Measurements from ENCODE around the gene PRR11. TPM values are rescaled to one million over a fixed set of nuclear protein-coding genes. Genes with fewer than 3 reads are reported as not detected.

The PRR11 gene
- total RNA-seq, 1 experiment from 2014 or later: 39.8 TPM

GRCh38 chr17:59108400-59109102, 47.0 kb upstream of the PRR11 start:
- ChIA-PET POLR2A (no interaction called here), CTCF (no interaction called here)
- no peaks in the 10 kb centered on the region; the same call in none of the 2 replicates for H3K36me3 ChIP-seq (ENCODE audit: control insufficient read depth, insufficient read depth, low read length)
- DNase-seq (ENCODE audit: low read depth, low spot score): no peak
- H3K9me3 ChIP-seq (ENCODE audit: control insufficient read depth, insufficient read depth, low read depth, low read length): no peaks in the 10 kb centered on the region
- TF ChIP-seq REST (IDR thresholded peaks at IDR 0.05; ENCODE audit: insufficient read depth in 1 of 2, low read depth in 2 of 2, low read length in 1 of 2): no peak
- TF ChIP-seq POLR2AphosphoS5 (IDR thresholded peaks at IDR 0.05; ENCODE audit: low read depth, low read length): no peak
- no peak for TF ChIP-seq CTCF (IDR thresholded peaks at IDR 0.05)
- TF ChIP-seq SIN3A (IDR thresholded peaks at IDR 0.05; ENCODE audit: borderline replicate concordance, insufficient read depth, low read depth, low read length): no peak
- TF ChIP-seq TCF7L2 (IDR thresholded peaks at IDR 0.05; ENCODE audit: low read depth, low read length): no peak
- no peak overlapping the region; a peak in 1 of 4 replicates for H3K4me3 ChIP-seq (ENCODE audit: low read depth in 2 of 2, low read length in 2 of 2)
- no peak for ATAC-seq
- no peaks in the 10 kb centered on the region for H3K27me3 ChIP-seq (ENCODE audit: control insufficient read depth, insufficient read depth, low read length)
- no TSS peak for BruUV-seq (replicated peaks)
- intact Hi-C loops (cut with micrococcal nuclease; ENCODE audit: unreplicated experiment) (no loop called here), in situ Hi-C loops (cut with HindIII; ENCODE audit: low pct_unique_long_range_greater_than_20kb, low sequenced_read_pairs) (no loop called here)
- H3K27ac ChIP-seq (ENCODE audit: low read length): 0 out of 2 replicates have a peak overlapping the region, but pooled peaks have one; percentile 34
- peaks cover 7% of the 10 kb centered on the region for H3K4me1 ChIP-seq (ENCODE audit: control insufficient read depth, insufficient read depth, low read length)

DNA sequence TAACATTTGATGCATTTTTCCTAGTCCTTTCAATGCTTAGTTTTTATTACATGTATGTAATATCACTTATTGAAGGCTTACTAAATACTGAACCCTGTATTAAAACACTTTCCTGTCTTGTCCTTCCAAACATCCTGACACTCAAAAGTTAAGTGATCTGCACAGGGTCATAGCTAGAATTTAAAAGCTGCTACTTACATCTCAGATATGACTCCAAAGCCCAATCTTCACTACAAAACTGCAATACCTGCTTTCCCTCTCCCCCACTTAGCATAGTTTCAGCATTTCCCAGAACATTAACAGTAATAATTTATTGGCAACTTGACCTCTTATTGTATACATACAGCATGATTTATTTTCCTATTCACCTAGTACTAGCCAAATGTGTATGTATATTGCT, 44.6 kb upstream of the PRR11 start:
- H3K9me3 ChIP-seq (ENCODE audit: control insufficient read depth, insufficient read depth, low read depth, low read length): no peaks in the 10 kb centered on the region
- BruUV-seq (replicated peaks): TSS peak; percentile 51
- ChIA-PET CTCF (no interaction called here), POLR2A (interaction anchor here (0.6 to 1.2 kb wide), 2 partner anchors 13 to 50 kb away, joined by 5 to 8 read pairs; no protein-coding TSS in a partner anchor)
- intact Hi-C loops (cut with micrococcal nuclease; ENCODE audit: unreplicated experiment): no loop called here
- TF ChIP-seq CTCF (IDR thresholded peaks at IDR 0.05): no peak
- H3K36me3 ChIP-seq (ENCODE audit: control insufficient read depth, insufficient read depth, low read length): no peaks in the 10 kb centered on the region; the same call in none of the 2 replicates
- H3K27me3 ChIP-seq (ENCODE audit: control insufficient read depth, insufficient read depth, low read length): no peaks in the 10 kb centered on the region
- in situ Hi-C loops (cut with HindIII; ENCODE audit: low pct_unique_long_range_greater_than_20kb, low sequenced_read_pairs): no loop called here
- DNase-seq (ENCODE audit: low read depth, low spot score) (no peak), ATAC-seq (no peak)
- H3K4me3 ChIP-seq (ENCODE audit: low read depth in 2 of 2, low read length in 2 of 2): no peak overlapping the region
- H3K27ac ChIP-seq (ENCODE audit: low read length): no peak overlapping the region
- H3K4me1 ChIP-seq (ENCODE audit: control insufficient read depth, insufficient read depth, low read length): no peaks in the 10 kb centered on the region
